Motor neuron (in vitro differentiated cells): Measurements from ENCODE around the gene DLG2. TPM values are rescaled to one million over a fixed set of nuclear protein-coding genes. Genes with fewer than 3 reads are reported as not detected.

Experiments used
- ATAC-seq, 8 experiments: fragments of 200-7000 bp; cut with Tn5 transposase; replicated peaks in 6 of 8; 2 replicates each; pipeline ENCODE4 v1.8.0; 2021; ENCODE audit warnings: mild to moderate bottlenecking in 8 of 8, moderate library complexity in 8 of 8
- H3K27ac ChIP-seq, 2 donors: fragments of 250-450 bp; sonication (Bioruptor Pico); 2 replicates each; pipeline ENCODE4 v1.9.0; 2021; ENCODE audit warnings: antibody characterized with exemption in 2 of 2, mild to moderate bottlenecking in 2 of 2, moderate library complexity in 1 of 2
- H3K4me1 ChIP-seq, 2 donors: fragments of 250-450 bp; sonication (Bioruptor Pico); replicated peaks in 1 of 2; 2 replicates each; pipeline ENCODE4 v1.6.1; 2021; ENCODE audit warnings: antibody characterized with exemption in 2 of 2, mild to moderate bottlenecking in 2 of 2, moderate library complexity in 1 of 2
- H3K4me3 ChIP-seq, 5 donors: fragments of 250-450 bp; sonication (Bioruptor Pico); 2 replicates each; pipeline ENCODE4 v1.9.0; 2021; ENCODE audit warnings: antibody characterized with exemption in 5 of 5, mild to moderate bottlenecking in 5 of 5, moderate library complexity in 4 of 5
- WGBS, 10 experiments: fragments of 450-650 bp; shearing (Covaris generic); methylation state at CpG; one replicate each; pipeline ENCODE4 v1.0.0; 2022; 5-methylcytosine and 5-hydroxymethylcytosine counted together
- in situ Hi-C, 9 experiments: fragments of 400-800 bp; cut with MboI; loops; one replicate each; pipeline ENCODE4 v1.15.0; 2021; ENCODE audit warnings: low sequenced_read_pairs in 9 of 9, low pct_unique_long_range_greater_than_20kb in 2 of 9; ENCODE audit not compliant: unreplicated experiment in 9 of 9
- total RNA-seq, 8 experiments: library from RNA; unstranded; fragments of 300-600 nt; gene quantifications; 2 replicates each; pipeline versions ENCODE4 v1.2.3 to v1.2.4, GENCODE V29; 2022

DLG2 gene
- total RNA-seq, 8 experiments from 2014 or later, result 1.3 to 17.5 (median 6.5) TPM

- Histone ChIP-seq H3K27ac (no peak overlapping the region), H3K4me1 (no peaks in the 10 kb centered on the region), H3K4me3 (no peak overlapping the region)
- no peak for ATAC-seq
- 57 to 100% (median 84%) methylated on average over 1 to 3 of the region's 3 CpGs for WGBS, 10 experiments
- in situ Hi-C loops, result no loop called here
Measured at GRCh38 chr11:84130646-84131427, 1496.3 kb downstream of the DLG2 start.

- Histone ChIP-seq H3K4me1 (no peaks in the 10 kb centered on the region), H3K4me3 (no peak overlapping the region), H3K27ac (no peak overlapping the region)
- ATAC-seq, result no peak
- WGBS, 10 experiments, result 22 to 100% (median 80%) methylated on average over 1 to 2 of the region's 2 CpGs; no CpG with 5 or more reads in 1 of the 10 experiments
- in situ Hi-C loops, result no loop called here
Measured at GRCh38 chr11:84129961-84130576, 1497.1 kb downstream of the DLG2 start.

GRCh38 chr11:84128840-84129239 is 1498.3 kb downstream of the DLG2 start:
- no peak for ATAC-seq
- Histone ChIP-seq H3K27ac (no peak overlapping the region), H3K4me1 (no peaks in the 10 kb centered on the region), H3K4me3 (no peak overlapping the region)
- WGBS, 10 experiments, result 0 to 83% (median 50%) methylated on average over 1 to 2 of the region's 2 CpGs; no CpG with 5 or more reads in 1 of the 10 experiments
- in situ Hi-C loops, result no loop called here

GRCh38 chr11:84117394-84117793 is 1509.8 kb downstream of the DLG2 start:
- ATAC-seq, result peak in 2 of 8 experiments; percentile 50 to 53
- Histone ChIP-seq H3K27ac (no peak overlapping the region), H3K4me1 (peaks cover 0 to 3% of the 10 kb centered on the region in 2 donors), H3K4me3 (no peak overlapping the region)
- WGBS, 10 experiments, result 0 to 80% (median 33%) methylated on average over 1 of the region's 1 CpG; no CpG with 5 or more reads in 3 of the 10 experiments
- in situ Hi-C loops, result no loop called here

- no peak overlapping the region for H3K4me3 ChIP-seq
- no peak for ATAC-seq
- peaks cover 20 to 30% of the 10 kb centered on the region in 2 donors for H3K4me1 ChIP-seq
- in situ Hi-C loops, result no loop called here
- H3K27ac ChIP-seq, result no peak overlapping the region
Measured at GRCh38 chr11:84106541-84106940, 1520.6 kb downstream of the DLG2 start.

- Histone ChIP-seq H3K4me3 (no peak overlapping the region), H3K27ac (no peak overlapping the region), H3K4me1 (peaks cover 26 to 32% of the 10 kb centered on the region in 2 donors)
- in situ Hi-C loops, result no loop called here
- whole genome bisulfite sequencing, 10 experiments, result 0 to 86% (median 72%) methylated on average over 1 to 3 of the region's 3 CpGs; no CpG with 5 or more reads in 1 of the 10 experiments
- ATAC-seq, result no peak
Measured at GRCh38 chr11:84105148-84105547, 1522.0 kb downstream of the DLG2 start.

GRCh38 chr11:84103096-84103495 is 1524.0 kb downstream of the DLG2 start:
- Histone ChIP-seq H3K4me1 (peaks cover 32 to 38% of the 10 kb centered on the region in 2 donors), H3K4me3 (no peak overlapping the region), H3K27ac (peak overlapping the region; percentile 67 to 71)
- peak in 5 of 8 experiments; percentile 94 to 97 (median 95) for ATAC-seq
- in situ Hi-C loops, result no loop called here
- WGBS, 10 experiments, result 0 to 11% (median 0%) methylated on average over 1 of the region's 1 CpG; no CpG with 5 or more reads in 5 of the 10 experiments

- no peak for ATAC-seq
- no peak overlapping the region for H3K4me3 ChIP-seq
- in situ Hi-C loops, result no loop called here
- peaks cover 9 to 25% of the 10 kb centered on the region in 2 donors for H3K4me1 ChIP-seq
- 6 to 100% (median 87%) methylated on average over 1 to 3 of the region's 3 CpGs; no CpG with 5 or more reads in 1 of the 10 experiments for WGBS, 10 experiments
- no peak overlapping the region for H3K27ac ChIP-seq
Measured at GRCh38 chr11:84097186-84097585, 1530.0 kb downstream of the DLG2 start.

GRCh38 chr11:84091212-84091986 is 1535.7 kb downstream of the DLG2 start:
- Histone ChIP-seq H3K4me1 (peaks cover 5 to 16% of the 10 kb centered on the region in 2 donors), H3K27ac (no peak overlapping the region), H3K4me3 (no peak overlapping the region)
- 5 to 100% (median 84%) methylated on average over 1 to 7 of the region's 7 CpGs; no CpG with 5 or more reads in 1 of the 10 experiments for WGBS, 10 experiments
- peak in 1 of 8 experiments; percentile 36 for ATAC-seq
- in situ Hi-C loops, result no loop called here

GRCh38 chr11:84089072-84090057 is 1537.8 kb downstream of the DLG2 start:
- Histone ChIP-seq H3K4me3 (no peak overlapping the region), H3K27ac (peak overlapping the region in 1 of 2 donors; percentile 42), H3K4me1 (peaks cover 5 to 16% of the 10 kb centered on the region in 2 donors)
- WGBS, 10 experiments, result 8 to 100% (median 68%) methylated on average over 1 to 5 of the region's 5 CpGs
- ATAC-seq, result peak in 5 of 8 experiments; percentile 57 to 94 (median 89)
- in situ Hi-C loops, result no loop called here

- 0 to 100% (median 56%) methylated on average over 1 to 2 of the region's 2 CpGs; no CpG with 5 or more reads in 2 of the 10 experiments for WGBS, 10 experiments
- H3K4me3 ChIP-seq, result no peak overlapping the region
- no peak overlapping the region for H3K27ac ChIP-seq
- no peaks in the 10 kb centered on the region for H3K4me1 ChIP-seq
- in situ Hi-C loops, result loop anchor here in 1 of 9 experiments (25.0 kb wide), 1 partner anchor 235 kb away; no protein-coding TSS in a partner anchor
- ATAC-seq, result peak in 3 of 8 experiments; percentile 32 to 74 (median 58)
Measured at GRCh38 chr11:84071851-84072250, 1555.3 kb downstream of the DLG2 start.

GRCh38 chr11:84069048-84069447 is 1558.1 kb downstream of the DLG2 start:
- 86% methylated on average over 1 of the region's 1 CpG; no CpG with 5 or more reads in 9 of the 10 experiments for WGBS, 10 experiments

More at GRCh38 chr11:84069048-84069447, 1558.1 kb downstream of the DLG2 start:
- H3K27ac ChIP-seq, result no peak overlapping the region
- no peak for ATAC-seq
- H3K4me3 ChIP-seq, result no peak overlapping the region
- in situ Hi-C loops, result loop anchor here in 1 of 9 experiments (25.0 kb wide), 1 partner anchor 232 kb away; no protein-coding TSS in a partner anchor
- no peaks in the 10 kb centered on the region for H3K4me1 ChIP-seq
